IPS-20b (cell line): Measurements from ENCODE around the gene E2F7.

Source experiments
- H3K27ac ChIP-seq: one replicate; pipeline ENCODE4 v1.5.1; 2013; ENCODE audit warnings: low read length
- H3K27me3 ChIP-seq: 2 replicates; pipeline ENCODE4 v1.6.1; 2013; ENCODE audit warnings: mild to moderate bottlenecking, low read length, inconsistent platforms; ENCODE audit not compliant: insufficient read depth
- H3K36me3 ChIP-seq: 2 replicates; pipeline ENCODE4 v1.6.1; 2013; ENCODE audit warnings: low read depth, mild to moderate bottlenecking, inconsistent platforms, low read length, moderate library complexity; ENCODE audit not compliant: insufficient read depth
- H3K4me1 ChIP-seq: 2 replicates; pipeline ENCODE4 v1.6.1; 2013; ENCODE audit warnings: mild to moderate bottlenecking, control low read depth, inconsistent platforms, low read length, moderate library complexity; ENCODE audit not compliant: insufficient read depth
- H3K4me3 ChIP-seq: 2 replicates; pipeline ENCODE4 v1.5.1; 2013; ENCODE audit warnings: mild to moderate bottlenecking, low read length, inconsistent platforms
- H3K9ac ChIP-seq: 2 replicates; pipeline ENCODE4 v1.6.1; 2013; ENCODE audit warnings: low read depth, mild to moderate bottlenecking, inconsistent platforms, low read length, moderate library complexity
- H3K9me3 ChIP-seq: 2 replicates; pipeline ENCODE4 v1.6.1; 2013; ENCODE audit warnings: mild to moderate bottlenecking, low read depth, low read length, inconsistent platforms; ENCODE audit not compliant: insufficient read depth

E2F7 gene

GRCh38 chr12:77035226-77035625 lies 30.1 kb downstream of the E2F7 start:
- Histone ChIP-seq H3K4me1 (no peaks in the 10 kb centered on the region), H3K9me3 (no peaks in the 10 kb centered on the region), H3K27ac (no peak overlapping the region), H3K36me3 (peaks cover 84% of the 10 kb centered on the region), H3K4me3 (no peak overlapping the region), H3K9ac (no peak overlapping the region), H3K27me3 (no peaks in the 10 kb centered on the region)

GRCh38 chr12:77033658-77034536 lies 31.5 kb downstream of the E2F7 start:
- Histone ChIP-seq H3K4me3 (no peak overlapping the region), H3K4me1 (no peaks in the 10 kb centered on the region), H3K9ac (no peak overlapping the region), H3K27ac (no peak overlapping the region), H3K9me3 (no peaks in the 10 kb centered on the region), H3K36me3 (peaks cover 84% of the 10 kb centered on the region), H3K27me3 (no peaks in the 10 kb centered on the region)

GRCh38 chr12:77032406-77032805 lies 33.0 kb downstream of the E2F7 start:
- Histone ChIP-seq H3K9me3 (no peaks in the 10 kb centered on the region), H3K4me3 (no peak overlapping the region), H3K4me1 (no peaks in the 10 kb centered on the region), H3K36me3 (peaks cover 82% of the 10 kb centered on the region), H3K27me3 (no peaks in the 10 kb centered on the region), H3K9ac (no peak overlapping the region), H3K27ac (no peak overlapping the region)

DNA sequence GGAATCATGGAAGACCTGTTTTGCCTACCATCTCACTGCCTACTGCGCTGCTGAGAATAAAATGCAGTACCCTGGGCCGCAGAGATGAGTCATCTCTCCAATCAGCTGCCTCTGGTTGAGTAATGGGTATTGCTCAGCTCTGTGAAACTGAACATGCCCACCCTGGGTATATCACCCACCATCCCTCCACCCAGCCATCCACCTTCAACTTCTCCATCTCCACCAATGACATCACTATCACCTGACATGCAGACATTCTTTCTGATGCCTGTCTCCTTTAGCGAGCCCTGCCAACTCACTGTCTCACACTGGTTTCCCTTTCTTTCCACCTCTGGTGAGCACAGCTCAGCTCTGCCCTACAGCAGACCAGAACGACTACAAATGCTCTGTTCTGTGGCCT lies 33.6 kb downstream of the E2F7 start:
- Histone ChIP-seq H3K9me3 (no peaks in the 10 kb centered on the region), H3K36me3 (peaks cover 86% of the 10 kb centered on the region), H3K27ac (no peak overlapping the region), H3K9ac (no peak overlapping the region), H3K4me3 (no peak overlapping the region), H3K27me3 (no peaks in the 10 kb centered on the region), H3K4me1 (no peaks in the 10 kb centered on the region)

- Histone ChIP-seq H3K9me3 (no peaks in the 10 kb centered on the region), H3K4me3 (no peak overlapping the region), H3K36me3 (peaks cover 95% of the 10 kb centered on the region)
Measured at GRCh38 chr12:77025782-77026314, 39.5 kb downstream of the E2F7 start.

GRCh38 chr12:77023501-77023900 lies 41.9 kb downstream of the E2F7 start:
- Histone ChIP-seq H3K36me3 (peaks cover 93% of the 10 kb centered on the region), H3K27me3 (no peaks in the 10 kb centered on the region), H3K27ac (no peak overlapping the region), H3K4me1 (no peaks in the 10 kb centered on the region), H3K9me3 (no peaks in the 10 kb centered on the region), H3K4me3 (no peak overlapping the region), H3K9ac (no peak overlapping the region)

More at GRCh38 chr12:77025782-77026314, 39.5 kb downstream of the E2F7 start:
- H3K9ac ChIP-seq, result no peak overlapping the region
- no peaks in the 10 kb centered on the region for H3K27me3 ChIP-seq
- no peaks in the 10 kb centered on the region for H3K4me1 ChIP-seq
- no peak overlapping the region for H3K27ac ChIP-seq

DNA sequence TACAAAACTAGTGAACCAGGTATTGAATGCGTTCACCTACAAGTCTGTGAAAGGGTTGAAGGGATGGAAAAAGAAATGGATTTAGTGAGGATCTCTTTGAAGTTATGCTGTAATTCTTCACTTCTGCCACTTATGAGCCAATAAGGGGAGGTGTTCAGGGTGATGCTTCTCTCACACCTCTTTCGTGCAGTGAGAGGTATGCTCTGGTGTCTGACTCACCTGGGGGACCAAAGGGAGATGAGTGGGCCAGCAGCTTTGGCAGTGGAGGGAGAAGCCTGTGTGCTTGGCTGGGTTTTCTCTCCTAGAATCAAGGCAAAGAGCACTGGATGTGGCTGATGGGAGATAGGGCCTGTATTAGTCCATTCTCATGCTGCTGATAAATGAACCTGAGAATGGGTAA lies 45.4 kb downstream of the E2F7 start:
- Histone ChIP-seq H3K4me3 (no peak overlapping the region), H3K9me3 (no peaks in the 10 kb centered on the region), H3K4me1 (no peaks in the 10 kb centered on the region), H3K27me3 (no peaks in the 10 kb centered on the region), H3K36me3 (peaks cover 71% of the 10 kb centered on the region), H3K9ac (no peak overlapping the region), H3K27ac (no peak overlapping the region)

DNA sequence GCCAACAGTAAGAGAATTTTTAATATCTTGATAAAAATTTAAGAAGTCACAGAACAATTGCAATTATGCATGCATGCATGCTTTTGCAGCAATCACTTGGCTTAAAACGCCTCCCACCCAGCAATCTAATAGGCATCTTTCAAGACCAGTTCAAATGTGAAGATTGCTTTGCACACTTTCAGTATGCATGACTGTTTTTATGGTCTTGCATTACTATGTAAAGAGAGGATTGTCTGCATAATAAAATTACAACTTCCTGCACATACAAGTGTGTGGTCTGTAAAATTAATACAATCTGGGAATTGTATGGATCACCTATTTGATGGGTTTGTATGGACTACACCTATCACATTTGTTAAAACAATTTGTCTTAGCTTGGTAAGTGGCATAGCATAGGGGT lies 48.8 kb downstream of the E2F7 start:
- no peak overlapping the region for H3K9ac ChIP-seq
- H3K27me3 ChIP-seq, result no peaks in the 10 kb centered on the region

GRCh38 chr12:77013091-77013490 lies 52.3 kb downstream of the E2F7 start:
- H3K27me3 ChIP-seq, result no peaks in the 10 kb centered on the region
- H3K4me1 ChIP-seq, result no peaks in the 10 kb centered on the region
- H3K4me3 ChIP-seq, result no peak overlapping the region
- no peaks in the 10 kb centered on the region for H3K9me3 ChIP-seq
- H3K9ac ChIP-seq, result no peak overlapping the region
- peaks cover 8% of the 10 kb centered on the region; the same call in 1 of the 2 replicates for H3K36me3 ChIP-seq
- no peak overlapping the region for H3K27ac ChIP-seq

More for the DNA sequence above, 48.8 kb downstream of the E2F7 start:
- Histone ChIP-seq H3K4me3 (no peak overlapping the region), H3K27ac (no peak overlapping the region), H3K36me3 (peaks cover 38% of the 10 kb centered on the region), H3K4me1 (no peaks in the 10 kb centered on the region), H3K9me3 (no peaks in the 10 kb centered on the region)

DNA sequence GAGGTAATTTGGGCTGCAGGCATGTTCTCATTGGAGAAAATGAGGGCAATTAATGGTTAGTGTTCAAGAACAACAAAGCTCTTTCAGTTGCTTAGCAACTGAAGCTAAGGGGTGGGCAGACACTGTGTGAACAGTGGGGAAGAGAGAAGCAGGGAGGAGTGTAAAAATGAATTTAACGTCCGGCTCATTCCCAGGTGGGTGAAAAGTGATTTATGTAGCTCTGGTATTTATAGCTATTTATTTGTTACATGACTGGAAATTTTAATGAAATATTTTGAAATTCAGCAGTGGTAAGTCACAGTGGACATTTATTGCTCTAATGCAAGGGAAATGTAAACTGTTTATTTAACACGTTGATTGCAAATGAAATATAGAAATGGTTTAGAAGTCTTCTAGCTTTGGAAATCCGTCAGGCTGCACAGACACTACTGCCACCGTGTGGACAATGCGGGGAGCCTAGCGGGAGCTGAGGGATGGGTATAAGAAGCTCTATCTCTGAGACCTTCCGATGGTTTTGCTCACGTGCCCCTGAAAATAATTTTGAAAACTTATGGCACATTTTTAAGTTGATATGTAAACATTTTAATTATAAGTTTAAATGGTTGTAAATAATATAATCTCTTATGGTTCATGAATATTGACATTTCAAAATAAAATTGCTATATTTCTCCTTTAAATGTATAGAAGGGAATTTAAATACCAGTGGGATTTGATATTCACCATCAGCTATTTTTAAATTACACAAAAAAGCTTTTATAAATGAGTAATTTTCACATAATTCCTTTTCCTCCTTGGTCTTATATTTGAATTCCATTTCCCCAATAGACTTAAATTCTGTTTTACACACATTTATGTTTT lies 54.4 kb downstream of the E2F7 start:
- Histone ChIP-seq H3K9me3 (no peaks in the 10 kb centered on the region), H3K4me3 (no peak overlapping the region), H3K27me3 (no peaks in the 10 kb centered on the region), H3K27ac (no peak overlapping the region), H3K4me1 (no peaks in the 10 kb centered on the region), H3K9ac (no peak overlapping the region), H3K36me3 (no peaks in the 10 kb centered on the region)

DNA sequence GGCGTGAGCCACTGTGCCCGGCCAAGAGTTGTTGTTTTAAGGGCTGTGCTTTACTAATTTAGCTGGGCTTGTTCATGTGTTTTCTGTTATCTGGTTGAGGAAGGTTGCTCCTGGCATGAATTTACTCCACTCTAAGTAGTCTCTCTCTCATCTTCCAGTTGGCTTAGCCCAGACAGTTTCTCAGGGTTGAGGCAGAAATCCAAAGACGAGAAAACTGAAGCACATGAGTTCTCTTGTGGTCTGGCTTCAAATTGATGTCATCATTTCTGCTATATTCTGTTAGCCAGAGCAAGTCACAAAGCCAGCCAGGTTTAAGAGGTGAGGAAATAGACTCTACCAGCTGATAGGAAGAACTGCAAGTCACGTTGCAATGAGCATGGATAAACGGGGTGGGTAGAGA lies 57.9 kb downstream of the E2F7 start:
- H3K4me3 ChIP-seq, result no peak overlapping the region
- H3K4me1 ChIP-seq, result no peaks in the 10 kb centered on the region
- H3K36me3 ChIP-seq, result no peaks in the 10 kb centered on the region
- H3K27me3 ChIP-seq, result no peaks in the 10 kb centered on the region
- H3K9ac ChIP-seq, result no peak overlapping the region
- no peaks in the 10 kb centered on the region for H3K9me3 ChIP-seq
- no peak overlapping the region for H3K27ac ChIP-seq
